HCT116 (cell line): ENCODE measurements around the gene SIT1. TPM values are rescaled to one million over a fixed set of nuclear protein-coding genes. Genes with fewer than 3 reads are reported as not detected.

Source experiments
- ATAC-seq: fragments of 200-7000 bp; cut with Tn5 transposase; 2 replicates; pipeline ENCODE4 v1.9.1; 2020; ENCODE audit warnings: mild to moderate bottlenecking, moderate library complexity
- BruUV-seq: library from RNA; stranded (reverse); fragments of 400-500 nt; replicated peaks from 2 replicates; lab custom pipeline; 2021; lab: Mats Ljungman, UMichigan
- CTCF ChIA-PET: fragments of 300-600 bp; sonication (Branson Sonifier 250); formaldehyde crosslinking; loops from one replicate; lab custom pipeline; 2021; ENCODE audit warnings: antibody characterized with exemption; lab: Charles Lee
- POLR2A ChIA-PET: fragments of 300-600, 350-600 bp; sonication (Branson Sonifier 250); formaldehyde crosslinking; loops from one replicate; lab custom pipeline; 2021; ENCODE audit warnings: antibody characterized with exemption; lab: Charles Lee
- RAD21 ChIA-PET, 2 experiments: fragments of 300-600 bp; sonication (Branson Sonifier 250); formaldehyde crosslinking; loops; one replicate each; lab custom pipeline; 2023; ENCODE audit warnings: low total read pairs in 2 of 2; ENCODE audit not compliant: uncharacterized antibody in 2 of 2, unreplicated experiment in 2 of 2, low non-redundant PET in 1 of 2; lab: Charles Lee
- DNase-seq: peaks from one replicate; pipeline ENCODE4 v3.0.0-alpha.2; 2010; ENCODE audit warnings: low read depth, low spot score
- H2AFZ ChIP-seq: fragments of 200-600 bp; shearing (Covaris generic), sonication (generic); 2 replicates; pipeline ENCODE4 v1.6.1; 2017; ENCODE audit warnings: low read depth, mixed run types, mixed read lengths, antibody characterized with exemption, low read length; ENCODE audit not compliant: poor library complexity, severe bottlenecking
- H3K27ac ChIP-seq: 2 replicates; pipeline ENCODE4 v1.5.1; 2012; ENCODE audit warnings: low read depth, low read length
- H3K27me3 ChIP-seq: fragments of 200-600 bp; sonication (generic); 2 replicates; pipeline ENCODE4 v1.6.1; 2016; ENCODE audit warnings: mixed run types, low read length, mixed read lengths; ENCODE audit not compliant: insufficient read depth
- H3K36me3 ChIP-seq, 2 experiments: fragments of 200-500 bp in 1 of 2; fragments of 200-600 bp in 1 of 2; sonication (Bioruptor generic) in 1 of 2; sonication (generic) in 1 of 2; 2 replicates each; pipeline versions ENCODE4 v1.5.1 to v1.6.1; 2014 to 2016; ENCODE audit warnings: low read length in 2 of 2, inconsistent platforms in 1 of 2, mixed read lengths in 1 of 2, mixed run types in 1 of 2; ENCODE audit not compliant: insufficient read depth in 2 of 2, control insufficient read depth in 1 of 2
- H3K4me1 ChIP-seq, 2 experiments: fragments of 200-600 bp in 1 of 2; sonication (generic) in 1 of 2; 2 replicates each; pipeline versions ENCODE4 v1.5.1 to v1.6.1; 2012 to 2017; ENCODE audit warnings: low read length in 2 of 2, inconsistent platforms in 1 of 2, mild to moderate bottlenecking in 1 of 2, mixed read lengths in 1 of 2, mixed run types in 1 of 2, moderate library complexity in 1 of 2; ENCODE audit not compliant: insufficient read depth in 2 of 2, control insufficient read depth in 1 of 2
- H3K4me2 ChIP-seq: fragments of 200-600 bp; sonication (generic); 2 replicates; pipeline ENCODE4 v1.6.1; 2017; ENCODE audit warnings: mixed run types, low read length, mixed read lengths
- H3K4me3 ChIP-seq, 2 experiments: fragments of 200-600 bp in 1 of 2; sonication (generic) in 1 of 2; replicated peaks in 1 of 2; 2 replicates each; pipeline ENCODE4 v1.5.1; 2011 to 2016; ENCODE audit warnings: low read length in 2 of 2, control low read depth in 1 of 2, low read depth in 1 of 2, mild to moderate bottlenecking in 1 of 2, mixed read lengths in 1 of 2, mixed run types in 1 of 2
- H3K79me2 ChIP-seq: fragments of 200-600 bp; sonication (generic); 2 replicates; pipeline ENCODE4 v1.6.1; 2017; ENCODE audit warnings: mild to moderate bottlenecking, mixed run types, low read length, moderate library complexity, mixed read lengths; ENCODE audit not compliant: insufficient read depth
- H3K9ac ChIP-seq: fragments of 200-600 bp; sonication (generic); 2 replicates; pipeline ENCODE4 v1.6.1; 2016; ENCODE audit warnings: low read length, mixed read lengths
- H3K9me2 ChIP-seq: fragments of 200-600 bp; sonication (generic), shearing (Covaris generic); 2 replicates; pipeline ENCODE4 v1.6.1; 2017; ENCODE audit warnings: mixed run types, mild to moderate bottlenecking, moderate library complexity; ENCODE audit not compliant: insufficient read depth
- H3K9me3 ChIP-seq, 2 experiments: fragments of 200-500 bp in 1 of 2; fragments of 200-600 bp in 1 of 2; sonication (Bioruptor generic) in 1 of 2; sonication (generic) in 1 of 2; 2 replicates each; pipeline ENCODE4 v1.6.1; 2014 to 2017; ENCODE audit warnings: low read length in 2 of 2, mixed read lengths in 2 of 2, inconsistent platforms in 1 of 2, low read depth in 1 of 2, mild to moderate bottlenecking in 1 of 2, mixed run types in 1 of 2, moderate library complexity in 1 of 2; ENCODE audit not compliant: control insufficient read depth in 1 of 2, insufficient read depth in 1 of 2
- H4K20me1 ChIP-seq: fragments of 200-600 bp; sonication (generic), shearing (Covaris generic); 2 replicates; pipeline ENCODE4 v1.6.1; 2017; ENCODE audit warnings: mixed run types, mild to moderate bottlenecking, moderate library complexity; ENCODE audit not compliant: insufficient read depth
- ATF3 ChIP-seq: IDR thresholded peaks from 2 replicates; pipeline ENCODE4 v1.6.1; 2012
- CEBPB ChIP-seq: IDR thresholded peaks from 2 replicates; pipeline ENCODE4 v1.6.1; 2012; ENCODE audit warnings: low read depth
- CTCF ChIP-seq, 3 experiments: fragments of 200-600 bp in 1 of 3; sonication (generic) in 1 of 3; IDR thresholded peaks in 2 of 3; conservative IDR thresholded peaks in 1 of 3; 2 replicates each; pipeline ENCODE4 v1.5.1; 2012 to 2017; ENCODE audit warnings: low read depth in 2 of 3, low read length in 2 of 3, antibody characterized with exemption in 1 of 3, borderline replicate concordance in 1 of 3, control low read depth in 1 of 3, mild to moderate bottlenecking in 1 of 3, mixed read lengths in 1 of 3, mixed run types in 1 of 3, moderate library complexity in 1 of 3; ENCODE audit not compliant: insufficient read depth in 1 of 3
- EZH2 ChIP-seq: fragments of 200-600 bp; sonication (generic); IDR thresholded peaks from 2 replicates; pipeline ENCODE4 v1.6.1; 2017; ENCODE audit warnings: antibody characterized with exemption, mixed run types
- SP1 ChIP-seq: IDR thresholded peaks from 2 replicates; pipeline ENCODE4 v1.6.1; 2012; ENCODE audit warnings: low read depth
- SRF ChIP-seq: IDR thresholded peaks from 2 replicates; pipeline ENCODE4 v1.6.1; 2012; ENCODE audit warnings: low read depth
- intact Hi-C: fragments of 100-400 bp; cut with micrococcal nuclease; formaldehyde crosslinking; loops from 2 replicates; pipeline ENCODE4 v1.10.0; 2022
- total RNA-seq: library from RNA; stranded (reverse); gene quantifications from one replicate; pipeline ENCODE4 v1.2.1, GENCODE V29; 2021; ENCODE audit not compliant: unreplicated experiment

Gene SIT1
- total RNA-seq, 1 experiment from 2014 or later: not detected

GRCh38 chr9:35673132-35674024 lies 22.6 kb upstream of the SIT1 start, which contains the start of gene CA9:
TSS of gene CA9 (plus strand) at chr9:35673928. CDS start at chr9:35673960, 32 bp downstream.
- DNase-seq (no peak), ATAC-seq (peak; percentile 23)
- Histone ChIP-seq H3K9ac (no peak within 1 kb of the TSS), H3K4me3 (no peak within 1 kb of the TSS), H4K20me1 (no peaks in the 10 kb centered on the region), H3K27ac (no peak within 1 kb of the TSS), H3K4me1 (peaks cover 13 to 29% of the 10 kb centered on the region in 2 experiments; a peak in 3 of 4 replicates), H3K9me2 (no peaks in the 10 kb centered on the region), H2AFZ (no peak within 1 kb of the TSS), H3K4me2 (peak within 1 kb of the TSS; percentile 42), H3K36me3 (no peaks in the 10 kb centered on the region), H3K27me3 (no peaks in the 10 kb centered on the region), H3K79me2 (no peaks in the 10 kb centered on the region), H3K9me3 (no peaks in the 10 kb centered on the region)
- TF ChIP-seq ATF3 (no peak), EZH2 (no peak), SRF (no peak)
- CTCF ChIA-PET: interaction anchor here (1.2 kb wide), 1 partner anchor 23 kb away, joined by 4 read pairs; no protein-coding TSS in a partner anchor
- intact Hi-C loops: no loop called here
- POLR2A ChIA-PET: no interaction called here
- BruUV-seq: no TSS peak
- RAD21 ChIA-PET: no interaction called here

GRCh38 chr9:35669331-35670145 lies 18.8 kb upstream of the SIT1 start:
- POLR2A ChIA-PET: interaction anchor here (1.4 kb wide), 1 partner anchor 11 kb away, joined by 3 read pairs; no protein-coding TSS in a partner anchor
- H3K36me3 ChIP-seq: no peaks in the 10 kb centered on the region
- intact Hi-C loops: no loop called here
- peak; percentile 10; the same call in 1 of the 2 replicates for ATAC-seq
- H3K4me2 ChIP-seq: peak overlapping the region; percentile 67
- peaks cover 4% of the 10 kb centered on the region; the same call in 1 of the 2 replicates for H3K79me2 ChIP-seq
- DNase-seq: no peak
- BruUV-seq: no TSS peak
- H2AFZ ChIP-seq: peak overlapping the region; percentile 84
- RAD21 ChIA-PET: no interaction called here
- H3K4me1 ChIP-seq: peaks cover 23 to 45% of the 10 kb centered on the region in 2 experiments; a peak in 3 of 4 replicates
- CTCF ChIA-PET: interaction anchor here (1.4 kb wide), 1 partner anchor 9 kb away, joined by 5 read pairs; no protein-coding TSS in a partner anchor
- no peaks in the 10 kb centered on the region for H3K9me3 ChIP-seq
- H3K27me3 ChIP-seq: no peaks in the 10 kb centered on the region
- 0 out of 2 replicates have a peak overlapping the region, but pooled peaks have one; percentile 7 for H3K27ac ChIP-seq
- H3K4me3 ChIP-seq: peak overlapping the region in 1 of 2 experiments; percentile 25; a peak in 1 of 4 replicates
- TF ChIP-seq SP1 (peak; percentile 22; the same call in 1 of the 2 replicates), CEBPB (no peak), CTCF (IDR thresholded peaks at IDR 0.05 in 2 of 3, conservative IDR thresholded peaks at IDR 0.05 in 1 of 3; ENCODE audit: borderline replicate concordance in 1 of 3, insufficient read depth in 1 of 3, low read depth in 2 of 3, low read length in 2 of 3) (no peak)
- H3K9me2 ChIP-seq: no peaks in the 10 kb centered on the region
- no peak overlapping the region for H3K9ac ChIP-seq
- H4K20me1 ChIP-seq: no peaks in the 10 kb centered on the region
